MM.1S (cell line): ENCODE data around the gene ZNF135.

Experiments used
- CTCF ChIP-seq: fragments of 300-600 bp; sonication (generic); IDR thresholded peaks from 2 replicates; pipeline ENCODE4 v1.5.1; 2016; ENCODE audit warnings: antibody characterized with exemption, low read length, mixed read lengths
- EZH2phosphoT487 ChIP-seq: fragments of 300-600 bp; sonication (generic); IDR thresholded peaks from 2 replicates; pipeline ENCODE4 v1.6.1; 2018; ENCODE audit warnings: antibody characterized with exemption, low read length

- TF ChIP-seq CTCF (no peak), EZH2phosphoT487 (no peak)
These were observed 6.8 kb upstream of the ZNF135 start for GRCh38 chr19:58052256-58052655.
